OCI-LY3 (cell line): ENCODE measurements around the gene PDE4D.

Experiments used
- EZH2phosphoT487 ChIP-seq: fragments of 200-600 bp; shearing (Covaris generic); IDR thresholded peaks from 2 replicates; pipeline ENCODE4 v1.6.1; 2018; ENCODE audit warnings: antibody characterized with exemption, mixed run types, low read depth
- TF ChIP-seq, protein P1 (sequence below): fragments of 200-600, 300-600 bp; sonication (generic); IDR thresholded peaks from 2 replicates; pipeline ENCODE4 v1.5.1; 2014; ENCODE audit warnings: antibody characterized with exemption, low read length, low read depth

- no peak for TF ChIP-seq EZH2phosphoT487
- TF ChIP-seq, protein P1, sequence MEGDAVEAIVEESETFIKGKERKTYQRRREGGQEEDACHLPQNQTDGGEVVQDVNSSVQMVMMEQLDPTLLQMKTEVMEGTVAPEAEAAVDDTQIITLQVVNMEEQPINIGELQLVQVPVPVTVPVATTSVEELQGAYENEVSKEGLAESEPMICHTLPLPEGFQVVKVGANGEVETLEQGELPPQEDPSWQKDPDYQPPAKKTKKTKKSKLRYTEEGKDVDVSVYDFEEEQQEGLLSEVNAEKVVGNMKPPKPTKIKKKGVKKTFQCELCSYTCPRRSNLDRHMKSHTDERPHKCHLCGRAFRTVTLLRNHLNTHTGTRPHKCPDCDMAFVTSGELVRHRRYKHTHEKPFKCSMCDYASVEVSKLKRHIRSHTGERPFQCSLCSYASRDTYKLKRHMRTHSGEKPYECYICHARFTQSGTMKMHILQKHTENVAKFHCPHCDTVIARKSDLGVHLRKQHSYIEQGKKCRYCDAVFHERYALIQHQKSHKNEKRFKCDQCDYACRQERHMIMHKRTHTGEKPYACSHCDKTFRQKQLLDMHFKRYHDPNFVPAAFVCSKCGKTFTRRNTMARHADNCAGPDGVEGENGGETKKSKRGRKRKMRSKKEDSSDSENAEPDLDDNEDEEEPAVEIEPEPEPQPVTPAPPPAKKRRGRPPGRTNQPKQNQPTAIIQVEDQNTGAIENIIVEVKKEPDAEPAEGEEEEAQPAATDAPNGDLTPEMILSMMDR: no peak
These were observed 208.4 kb downstream of the PDE4D start for GRCh38 chr5:59685191-59685530.
